ENCODE data around the gene TOP3B.

The TOP3B gene

GRCh38 chr22:21945453-21946261 is 36.9 kb downstream of the TOP3B start:
- no peak overlapping the region for H4K8ac ChIP-seq (ENCODE audit: low read depth, low read length)
- no peaks in the 10 kb centered on the region for H3K27me3 ChIP-seq (ENCODE audit: insufficient read depth, low read length, poor library complexity)
- no peak overlapping the region for H3K18ac ChIP-seq (ENCODE audit: low read length)
- no peak overlapping the region for H2BK15ac ChIP-seq (replicated peaks; ENCODE audit: low read depth)
- no peaks in the 10 kb centered on the region for H3K79me1 ChIP-seq (ENCODE audit: low read length)
- H4K5ac ChIP-seq (ENCODE audit: low read length), result no peak overlapping the region
- no peak overlapping the region for H3K4me3 ChIP-seq (ENCODE audit: low read length)
- DNase-seq, result no peak
- H3K4ac ChIP-seq (ENCODE audit: low read depth, low read length), result no peak overlapping the region
- H3K9ac ChIP-seq (ENCODE audit: low read length), result no peak overlapping the region
- no peak overlapping the region for H2BK5ac ChIP-seq (ENCODE audit: low read length)
- no peaks in the 10 kb centered on the region for H3K36me3 ChIP-seq (ENCODE audit: control insufficient read depth, insufficient read depth, low read length)
- no peaks in the 10 kb centered on the region for H3K79me2 ChIP-seq (ENCODE audit: control insufficient read depth, insufficient read depth, low read length)
- no peak overlapping the region for H2BK120ac ChIP-seq (ENCODE audit: low read depth, low read length)
- H3K27ac ChIP-seq (ENCODE audit: low read depth, low read length), result no peak overlapping the region
- no peak overlapping the region for H3K23ac ChIP-seq (ENCODE audit: low read length)
- no peak overlapping the region for H3K56ac ChIP-seq (ENCODE audit: low read length)
- peaks cover 4% of the 10 kb centered on the region for H3K4me1 ChIP-seq (ENCODE audit: control insufficient read depth, low read depth, low read length)
- no peak overlapping the region for H2AK5ac ChIP-seq (ENCODE audit: low read length)
- WGBS (ENCODE audit: extremely low coverage, insufficient coverage, low lambda C conversion rate), result no CpG with 5 or more reads among the region's 13 CpGs
- no peak overlapping the region for H3K4me2 ChIP-seq (ENCODE audit: low read length)

- no peak overlapping the region for H3K27ac ChIP-seq (ENCODE audit: low read depth, low read length)
- H3K36me3 ChIP-seq (ENCODE audit: control insufficient read depth, insufficient read depth, low read length), result no peaks in the 10 kb centered on the region
- no CpG with 5 or more reads among the region's 7 CpGs for WGBS (ENCODE audit: extremely low coverage, insufficient coverage, low lambda C conversion rate)
These were observed 37.7 kb downstream of the TOP3B start for GRCh38 chr22:21944871-21945270.

GRCh38 chr22:21943571-21944448 is 38.8 kb downstream of the TOP3B start:
- DNase-seq, result no peak
- Histone ChIP-seq H4K5ac (ENCODE audit: low read length) (no peak overlapping the region), H3K79me1 (ENCODE audit: low read length) (no peaks in the 10 kb centered on the region), H3K4ac (ENCODE audit: low read depth, low read length) (no peak overlapping the region), H3K4me3 (ENCODE audit: low read length) (no peak overlapping the region), H3K27me3 (ENCODE audit: insufficient read depth, low read length, poor library complexity) (no peaks in the 10 kb centered on the region), H2BK120ac (ENCODE audit: low read depth, low read length) (no peak overlapping the region), H3K79me2 (ENCODE audit: control insufficient read depth, insufficient read depth, low read length) (no peaks in the 10 kb centered on the region), H3K9ac (ENCODE audit: low read length) (no peak overlapping the region), H2BK15ac (replicated peaks; ENCODE audit: low read depth) (no peak overlapping the region), H3K18ac (ENCODE audit: low read length) (no peak overlapping the region), H2AK5ac (ENCODE audit: low read length) (no peak overlapping the region), H3K4me2 (ENCODE audit: low read length) (no peak overlapping the region), H3K23ac (ENCODE audit: low read length) (no peak overlapping the region), H3K36me3 (ENCODE audit: control insufficient read depth, insufficient read depth, low read length) (no peaks in the 10 kb centered on the region), H2BK5ac (ENCODE audit: low read length) (no peak overlapping the region), H3K4me1 (ENCODE audit: control insufficient read depth, low read depth, low read length) (peaks cover 4% of the 10 kb centered on the region), H3K27ac (ENCODE audit: low read depth, low read length) (no peak overlapping the region), H4K8ac (ENCODE audit: low read depth, low read length) (no peak overlapping the region), H3K56ac (ENCODE audit: low read length) (no peak overlapping the region)
- WGBS (ENCODE audit: extremely low coverage, insufficient coverage, low lambda C conversion rate), result no CpG with 5 or more reads among the region's 18 CpGs

More at GRCh38 chr22:21944871-21945270, 37.7 kb downstream of the TOP3B start:
- H3K9ac ChIP-seq (ENCODE audit: low read length), result no peak overlapping the region
- H2AK5ac ChIP-seq (ENCODE audit: low read length), result no peak overlapping the region
- H3K4me3 ChIP-seq (ENCODE audit: low read length), result no peak overlapping the region
- H3K27me3 ChIP-seq (ENCODE audit: insufficient read depth, low read length, poor library complexity), result no peaks in the 10 kb centered on the region
- H3K4me2 ChIP-seq (ENCODE audit: low read length), result no peak overlapping the region
- no peak overlapping the region for H4K8ac ChIP-seq (ENCODE audit: low read depth, low read length)
- no peaks in the 10 kb centered on the region for H3K79me1 ChIP-seq (ENCODE audit: low read length)
- H2BK120ac ChIP-seq (ENCODE audit: low read depth, low read length), result no peak overlapping the region
- H3K23ac ChIP-seq (ENCODE audit: low read length), result no peak overlapping the region
- H3K79me2 ChIP-seq (ENCODE audit: control insufficient read depth, insufficient read depth, low read length), result no peaks in the 10 kb centered on the region
- no peak overlapping the region for H3K18ac ChIP-seq (ENCODE audit: low read length)
- H3K4me1 ChIP-seq (ENCODE audit: control insufficient read depth, low read depth, low read length), result peaks cover 4% of the 10 kb centered on the region
- no peak overlapping the region for H2BK15ac ChIP-seq (replicated peaks; ENCODE audit: low read depth)
- no peak overlapping the region for H3K4ac ChIP-seq (ENCODE audit: low read depth, low read length)
- H4K5ac ChIP-seq (ENCODE audit: low read length), result no peak overlapping the region
- no peak for DNase-seq
- H3K56ac ChIP-seq (ENCODE audit: low read length), result no peak overlapping the region
- no peak overlapping the region for H2BK5ac ChIP-seq (ENCODE audit: low read length)

- no peak for DNase-seq
- Histone ChIP-seq H3K79me1 (ENCODE audit: low read length) (no peaks in the 10 kb centered on the region), H3K18ac (ENCODE audit: low read length) (no peak overlapping the region), H3K4me3 (ENCODE audit: low read length) (no peak overlapping the region), H3K27me3 (ENCODE audit: insufficient read depth, low read length, poor library complexity) (no peaks in the 10 kb centered on the region), H3K23ac (ENCODE audit: low read length) (no peak overlapping the region), H3K79me2 (ENCODE audit: control insufficient read depth, insufficient read depth, low read length) (no peaks in the 10 kb centered on the region), H2AK5ac (ENCODE audit: low read length) (no peak overlapping the region), H3K56ac (ENCODE audit: low read length) (no peak overlapping the region), H2BK120ac (ENCODE audit: low read depth, low read length) (no peak overlapping the region), H3K27ac (ENCODE audit: low read depth, low read length) (no peak overlapping the region), H4K8ac (ENCODE audit: low read depth, low read length) (no peak overlapping the region), H2BK5ac (ENCODE audit: low read length) (no peak overlapping the region), H3K36me3 (ENCODE audit: control insufficient read depth, insufficient read depth, low read length) (no peaks in the 10 kb centered on the region), H3K4me1 (ENCODE audit: control insufficient read depth, low read depth, low read length) (peaks cover 4% of the 10 kb centered on the region), H3K4ac (ENCODE audit: low read depth, low read length) (no peak overlapping the region), H3K4me2 (ENCODE audit: low read length) (no peak overlapping the region), H3K9ac (ENCODE audit: low read length) (no peak overlapping the region), H2BK15ac (replicated peaks; ENCODE audit: low read depth) (no peak overlapping the region), H4K5ac (ENCODE audit: low read length) (no peak overlapping the region)
- WGBS (ENCODE audit: extremely low coverage, insufficient coverage, low lambda C conversion rate), result no CpG with 5 or more reads among the region's 19 CpGs
These were observed 39.9 kb downstream of the TOP3B start for GRCh38 chr22:21942407-21943343.

GRCh38 chr22:21941921-21942320 is 40.7 kb downstream of the TOP3B start:
- no peaks in the 10 kb centered on the region for H3K4me1 ChIP-seq (ENCODE audit: control insufficient read depth, low read depth, low read length)

More at GRCh38 chr22:21941921-21942320, 40.7 kb downstream of the TOP3B start:
- Histone ChIP-seq H3K36me3 (ENCODE audit: control insufficient read depth, insufficient read depth, low read length) (no peaks in the 10 kb centered on the region), H3K23ac (ENCODE audit: low read length) (no peak overlapping the region), H4K5ac (ENCODE audit: low read length) (no peak overlapping the region), H2BK5ac (ENCODE audit: low read length) (no peak overlapping the region), H3K56ac (ENCODE audit: low read length) (no peak overlapping the region), H3K4me3 (ENCODE audit: low read length) (no peak overlapping the region), H3K4ac (ENCODE audit: low read depth, low read length) (no peak overlapping the region), H3K27ac (ENCODE audit: low read depth, low read length) (no peak overlapping the region), H2AK5ac (ENCODE audit: low read length) (no peak overlapping the region), H3K27me3 (ENCODE audit: insufficient read depth, low read length, poor library complexity) (no peaks in the 10 kb centered on the region), H4K8ac (ENCODE audit: low read depth, low read length) (no peak overlapping the region), H3K79me2 (ENCODE audit: control insufficient read depth, insufficient read depth, low read length) (no peaks in the 10 kb centered on the region), H3K18ac (ENCODE audit: low read length) (no peak overlapping the region), H2BK15ac (replicated peaks; ENCODE audit: low read depth) (no peak overlapping the region), H3K4me2 (ENCODE audit: low read length) (no peak overlapping the region), H3K9ac (ENCODE audit: low read length) (no peak overlapping the region), H2BK120ac (ENCODE audit: low read depth, low read length) (no peak overlapping the region), H3K79me1 (ENCODE audit: low read length) (no peaks in the 10 kb centered on the region)
- DNase-seq, result no peak
- WGBS (ENCODE audit: extremely low coverage, insufficient coverage, low lambda C conversion rate), result no CpG with 5 or more reads among the region's 8 CpGs

Data from mesendoderm (in vitro differentiated cells).